Retinal pigment epithelial cell (primary cell): ENCODE data around the gene STEAP1B.

ENCODE experiments used
- DNase-seq: peaks from one replicate; pipeline ENCODE4 v3.0.0-alpha.2; 2010; ENCODE audit warnings: low read depth
- H3K4me3 ChIP-seq: 2 replicates; pipeline ENCODE4 v1.5.1; 2011; ENCODE audit warnings: mild to moderate bottlenecking, low read length, control low read depth, moderate library complexity
- CTCF ChIP-seq: conservative IDR thresholded peaks from 2 replicates; pipeline ENCODE4 v1.5.1; 2011; ENCODE audit warnings: low read depth, low read length, control low read depth, inconsistent platforms

STEAP1B gene

GRCh38 chr7:22499888-22500689 is at the start of gene STEAP1B:
Gene STEAP1B, minus strand, starts transcription at chr7:22500188. Its CDS starts 5,333 bp downstream, at chr7:22494855.
- TF ChIP-seq CTCF, result peak; percentile 80
- peak within 1 kb of the TSS; percentile 45 for H3K4me3 ChIP-seq
- peak; percentile 46 for DNase-seq

GRCh38 chr7:22549051-22549450 is 49.1 kb upstream of the STEAP1B start:
- no peak for DNase-seq
- TF ChIP-seq CTCF, result no peak
- no peak overlapping the region for H3K4me3 ChIP-seq

- no peak for DNase-seq
- no peak overlapping the region for H3K4me3 ChIP-seq
- no peak for TF ChIP-seq CTCF
These were observed 48.3 kb upstream of the STEAP1B start for GRCh38 chr7:22548313-22548712.

GRCh38 chr7:22546769-22547168 is 46.8 kb upstream of the STEAP1B start:
- TF ChIP-seq CTCF, result no peak
- no peak for DNase-seq
- no peak overlapping the region for H3K4me3 ChIP-seq

- no peak for TF ChIP-seq CTCF
- no peak for DNase-seq
- H3K4me3 ChIP-seq, result no peak overlapping the region
These were observed 45.5 kb upstream of the STEAP1B start for GRCh38 chr7:22545529-22545928.

GRCh38 chr7:22544245-22544644 is 44.3 kb upstream of the STEAP1B start:
- DNase-seq, result no peak
- no peak for TF ChIP-seq CTCF
- no peak overlapping the region for H3K4me3 ChIP-seq

GRCh38 chr7:22543169-22543568 is 43.2 kb upstream of the STEAP1B start:
- no peak for TF ChIP-seq CTCF
- no peak overlapping the region for H3K4me3 ChIP-seq
- DNase-seq, result no peak
